Measurements from ENCODE around the gene IL32.

DNA sequence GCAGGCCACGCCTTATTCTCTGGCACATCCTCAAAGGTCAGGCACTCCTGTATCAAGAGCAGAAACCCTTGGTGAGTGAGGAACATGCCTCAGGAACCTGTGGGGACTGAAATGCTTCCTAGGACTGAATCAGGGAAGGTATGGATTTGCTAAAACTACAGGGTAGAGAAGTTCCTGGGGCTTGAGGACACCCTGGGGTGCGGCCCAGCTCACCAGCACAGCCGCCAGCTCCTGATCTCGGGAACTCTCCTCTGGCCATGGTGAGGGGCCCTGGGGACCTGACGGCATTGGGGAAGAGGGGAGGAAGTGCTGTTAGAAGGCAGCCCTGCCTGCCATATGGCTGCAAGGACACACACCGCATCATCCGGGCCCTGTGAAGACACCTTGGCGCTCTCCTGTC, 26.1 kb downstream of the IL32 start:
- TF ChIP-seq, protein P1, sequence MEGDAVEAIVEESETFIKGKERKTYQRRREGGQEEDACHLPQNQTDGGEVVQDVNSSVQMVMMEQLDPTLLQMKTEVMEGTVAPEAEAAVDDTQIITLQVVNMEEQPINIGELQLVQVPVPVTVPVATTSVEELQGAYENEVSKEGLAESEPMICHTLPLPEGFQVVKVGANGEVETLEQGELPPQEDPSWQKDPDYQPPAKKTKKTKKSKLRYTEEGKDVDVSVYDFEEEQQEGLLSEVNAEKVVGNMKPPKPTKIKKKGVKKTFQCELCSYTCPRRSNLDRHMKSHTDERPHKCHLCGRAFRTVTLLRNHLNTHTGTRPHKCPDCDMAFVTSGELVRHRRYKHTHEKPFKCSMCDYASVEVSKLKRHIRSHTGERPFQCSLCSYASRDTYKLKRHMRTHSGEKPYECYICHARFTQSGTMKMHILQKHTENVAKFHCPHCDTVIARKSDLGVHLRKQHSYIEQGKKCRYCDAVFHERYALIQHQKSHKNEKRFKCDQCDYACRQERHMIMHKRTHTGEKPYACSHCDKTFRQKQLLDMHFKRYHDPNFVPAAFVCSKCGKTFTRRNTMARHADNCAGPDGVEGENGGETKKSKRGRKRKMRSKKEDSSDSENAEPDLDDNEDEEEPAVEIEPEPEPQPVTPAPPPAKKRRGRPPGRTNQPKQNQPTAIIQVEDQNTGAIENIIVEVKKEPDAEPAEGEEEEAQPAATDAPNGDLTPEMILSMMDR (IDR thresholded peaks at IDR 0.05; ENCODE audit: low read length): no peak
- no peak for TF ChIP-seq EZH2 (optimal IDR thresholded peaks at IDR 0.05; ENCODE audit: low read depth, low read length)
